ENCODE data around the gene ACAT1. TPM values are rescaled to one million over a fixed set of nuclear protein-coding genes. Genes with fewer than 3 reads are reported as not detected.
A peak's percentile ranks its signal among the peaks of the same experiment; 100 is the strongest.

ACAT1 gene
- total and polyA plus RNA-seq, 2 of the 8 experiments (the other 6 are each of a cell fraction or from before 2014, with no cell fraction given), result 30.4 to 30.9 TPM

- FAIRE-seq, result no peak
- no peaks in the 10 kb centered on the region for H3K36me3 ChIP-seq (ENCODE audit: control insufficient read depth in 2 of 4, insufficient read depth in 4 of 4, low read length in 3 of 4)
- TF ChIP-seq POLR2AphosphoS5 (IDR thresholded peaks at IDR 0.05; ENCODE audit: low read depth, low read length), result no peak
- peak; percentile 65 to 67 for TF ChIP-seq RAD21 (IDR thresholded peaks at IDR 0.05 in 1 of 2, conservative IDR thresholded peaks at IDR 0.05 in 1 of 2; ENCODE audit: low read depth in 2 of 2, low read length in 2 of 2)
- peak in 2 of 3 experiments; percentile 24 to 40; a peak in 2 of 4 replicates for TF ChIP-seq CTCF (IDR thresholded peaks at IDR 0.05; ENCODE audit: control extremely low read depth in 1 of 3, insufficient read depth in 1 of 3, low read depth in 1 of 3, low read length in 3 of 3)
- TF ChIP-seq ATF3 (IDR thresholded peaks at IDR 0.05; ENCODE audit: insufficient read depth, low read depth, low read length), result no peak
These were observed 3.5 kb upstream of the ACAT1 start for GRCh38 chr11:108117746-108118371.

More at GRCh38 chr11:108117746-108118371, 3.5 kb upstream of the ACAT1 start:
- H2AK5ac ChIP-seq (ENCODE audit: low read depth, low read length), result no peak overlapping the region
- ChIA-PET CTCF (ENCODE audit: partially characterized antibody) (interaction anchor here (0.7 to 7.8 kb wide), 23 partner anchors 8 to 531 kb away, joined by 3 to 90 read pairs (median 4); no protein-coding TSS in a partner anchor), POLR2A (ENCODE audit: partially characterized antibody) (interaction anchor here (0.6 to 1.6 kb wide), 5 partner anchors 23 to 326 kb away, joined by 3 to 4 read pairs (median 3); no protein-coding TSS in a partner anchor)
- H3K4me1 ChIP-seq (replicated peaks in 1 of 4; ENCODE audit: control insufficient read depth in 3 of 4, insufficient read depth in 4 of 4, low read length in 3 of 4), result peaks cover 0 to 13% (median 3%) of the 10 kb centered on the region in 4 experiments; a peak in 4 of 7 replicates
- H2AFZ ChIP-seq (ENCODE audit: low read length), result no peak overlapping the region
- H2BK120ac ChIP-seq (replicated peaks; ENCODE audit: low read depth, low read length), result no peak overlapping the region
- no peak overlapping the region for H3K23ac ChIP-seq (ENCODE audit: insufficient read length)
- no peak overlapping the region for H2BK20ac ChIP-seq (ENCODE audit: low read length)
- H3K18ac ChIP-seq (ENCODE audit: extremely low read depth, low read length), result no peak overlapping the region
- H3K23me2 ChIP-seq (ENCODE audit: low read depth, low read length), result peaks cover 2% of the 10 kb centered on the region; the same call in 1 of the 2 replicates
- H2BK5ac ChIP-seq (ENCODE audit: low read depth, low read length), result no peak overlapping the region
- H4K5ac ChIP-seq (ENCODE audit: insufficient read length, low read depth, low read length), result no peak overlapping the region
- H2BK15ac ChIP-seq (ENCODE audit: low read length), result no peak overlapping the region
- H3K79me1 ChIP-seq (ENCODE audit: low read depth, low read length), result no peaks in the 10 kb centered on the region
- H3K27ac ChIP-seq (ENCODE audit: low read depth, low read length), result no peak overlapping the region
- H3K4me2 ChIP-seq (ENCODE audit: insufficient read depth in 1 of 2, low read depth in 2 of 2, low read length in 2 of 2), result no peak overlapping the region
- H2BK12ac ChIP-seq (ENCODE audit: low read depth, low read length), result no peak overlapping the region
- DNase-seq (ENCODE audit: low read depth in 1 of 2, low spot score in 2 of 2), result no peak
- H3K14ac ChIP-seq (ENCODE audit: insufficient read length), result no peak overlapping the region
- H3K56ac ChIP-seq (replicated peaks; ENCODE audit: insufficient read length, low read depth, low read length), result no peak overlapping the region
- no peak overlapping the region for H3K4me3 ChIP-seq (ENCODE audit: extremely low read depth in 1 of 4, insufficient read depth in 2 of 4, low read depth in 3 of 4, low read length in 4 of 4)
- H3K27me3 ChIP-seq (replicated peaks in 1 of 4; ENCODE audit: control insufficient read depth in 3 of 4, extremely low read depth in 1 of 4, insufficient read depth in 3 of 4, low read length in 3 of 4), result peaks cover 0 to 7% (median 3%) of the 10 kb centered on the region in 4 experiments; a peak in 3 of 7 replicates
- no peaks in the 10 kb centered on the region for H3K79me2 ChIP-seq (ENCODE audit: control insufficient read depth in 1 of 2, insufficient read depth in 2 of 2, low read length in 2 of 2)
- no peak overlapping the region for H3K9ac ChIP-seq (replicated peaks in 1 of 4; ENCODE audit: extremely low read depth in 1 of 4, low read depth in 3 of 4, low read length in 3 of 4)
- no peak overlapping the region for H3K4ac ChIP-seq (replicated peaks; ENCODE audit: insufficient read length, low read depth, low read length)
- no peaks in the 10 kb centered on the region for H3K9me3 ChIP-seq (ENCODE audit: insufficient read depth in 2 of 2, low read depth in 1 of 2, low read length in 1 of 2)
- no peak overlapping the region for H4K91ac ChIP-seq (replicated peaks; ENCODE audit: insufficient read length, low read length)
- no peak overlapping the region for H4K8ac ChIP-seq (ENCODE audit: extremely low read depth, insufficient read depth, low read length)
- H4K20me1 ChIP-seq (replicated peaks in 1 of 2; ENCODE audit: control insufficient read depth in 1 of 2, insufficient read depth in 2 of 2, low read length in 2 of 2), result no peaks in the 10 kb centered on the region

Measured in H1 (cell line).